T-helper 2 cell (primary cell): ENCODE data around the gene PER2.
"Not testable (repeated sequence)": the region's sequence is repeated elsewhere in the genome, so short reads cannot be mapped to it uniquely, and the experiment has no call there.

Source experiments
- DNase-seq, 5 experiments: peaks; one replicate each; pipeline versions ENCODE4 v3.0.0 to v3.0.0-alpha.2; 2012 to 2022
- total RNA-seq, 2 donors: gene quantifications; one replicate each; lab custom pipeline; 2026; lab: John Stamatoyannopoulos, UW

The PER2 gene
- 33.3 to 100 reads per million in 2 donors for total RNA-seq

- peak in 4 of 5 experiments; percentile 6 to 27 (median 16) for DNase-seq
Measured at GRCh38 chr2:238287737-238288649, at the start of gene PER2. TSS of gene PER2 (minus strand) at chr2:238288610. CDS start at chr2:238277936, 10,674 bp downstream.

GRCh38 chr2:238337846-238338245, 49.4 kb upstream of the PER2 start:
- no peak for DNase-seq

- no peak for DNase-seq
Measured at GRCh38 chr2:238336793-238337444, 48.5 kb upstream of the PER2 start.

- DNase-seq = no peak
Measured at GRCh38 chr2:238336151-238336550, 47.7 kb upstream of the PER2 start.

GRCh38 chr2:238335591-238335990, 47.2 kb upstream of the PER2 start:
- DNase-seq = not testable (repeated sequence)

- no peak for DNase-seq
Measured at GRCh38 chr2:238334885-238335284, 46.5 kb upstream of the PER2 start.

GRCh38 chr2:238331916-238332315, 43.5 kb upstream of the PER2 start:
- DNase-seq = no peak

GRCh38 chr2:238330391-238330790, 42.0 kb upstream of the PER2 start:
- DNase-seq = no peak

- DNase-seq = no peak
Measured at GRCh38 chr2:238327751-238328150, 39.3 kb upstream of the PER2 start.

- no peak for DNase-seq
Measured at GRCh38 chr2:238326801-238327365, 38.5 kb upstream of the PER2 start.

GRCh38 chr2:238325694-238326093, 37.3 kb upstream of the PER2 start:
- DNase-seq = no peak

- DNase-seq = not testable (repeated sequence)
Measured at GRCh38 chr2:238324248-238324647, 35.8 kb upstream of the PER2 start.

GRCh38 chr2:238322001-238322411, 33.6 kb upstream of the PER2 start:
- no peak for DNase-seq

GRCh38 chr2:238321467-238321866, 33.1 kb upstream of the PER2 start:
- DNase-seq = no peak

GRCh38 chr2:238320648-238321281, 32.4 kb upstream of the PER2 start:
- DNase-seq = no peak

- DNase-seq = peak; percentile 77 to 82 (median 80)
Measured at GRCh38 chr2:238320246-238320647, 31.8 kb upstream of the PER2 start, which contains the start of gene TRAF3IP1. TSS of gene TRAF3IP1 (plus strand) at chr2:238320518. CDS start at chr2:238320663, 145 bp downstream.

GRCh38 chr2:238315031-238315595, 26.7 kb upstream of the PER2 start:
- no peak for DNase-seq

GRCh38 chr2:238314576-238314975, 26.2 kb upstream of the PER2 start:
- no peak for DNase-seq

- no peak for DNase-seq
Measured at GRCh38 chr2:238313991-238314350, 25.6 kb upstream of the PER2 start.

GRCh38 chr2:238313289-238313990, 25.0 kb upstream of the PER2 start:
- no peak for DNase-seq

- not testable (repeated sequence) for DNase-seq
Measured at GRCh38 chr2:238310721-238311120, 22.3 kb upstream of the PER2 start.

GRCh38 chr2:238308177-238308576, 19.8 kb upstream of the PER2 start:
- DNase-seq = no peak
